C4-2B (cell line): ENCODE results near the gene GAST.
"Not testable (repeated sequence)": the region's sequence is repeated elsewhere in the genome, so short reads cannot be mapped to it uniquely, and the experiment has no call there.

ENCODE experiments used
- H3K27ac ChIP-seq: fragments of 450-650 bp; 2 replicates; pipeline ENCODE4 v1.5.1; 2017
- ZFX ChIP-seq: fragments of 450-650 bp; IDR thresholded peaks from 2 replicates; pipeline ENCODE4 v1.6.1; 2017
- TF ChIP-seq, protein P1 (sequence below): fragments of 450-650 bp; conservative IDR thresholded peaks from 2 replicates; pipeline ENCODE4 v1.5.1; 2017; ENCODE audit warnings: mild to moderate bottlenecking

The GAST gene

DNA sequence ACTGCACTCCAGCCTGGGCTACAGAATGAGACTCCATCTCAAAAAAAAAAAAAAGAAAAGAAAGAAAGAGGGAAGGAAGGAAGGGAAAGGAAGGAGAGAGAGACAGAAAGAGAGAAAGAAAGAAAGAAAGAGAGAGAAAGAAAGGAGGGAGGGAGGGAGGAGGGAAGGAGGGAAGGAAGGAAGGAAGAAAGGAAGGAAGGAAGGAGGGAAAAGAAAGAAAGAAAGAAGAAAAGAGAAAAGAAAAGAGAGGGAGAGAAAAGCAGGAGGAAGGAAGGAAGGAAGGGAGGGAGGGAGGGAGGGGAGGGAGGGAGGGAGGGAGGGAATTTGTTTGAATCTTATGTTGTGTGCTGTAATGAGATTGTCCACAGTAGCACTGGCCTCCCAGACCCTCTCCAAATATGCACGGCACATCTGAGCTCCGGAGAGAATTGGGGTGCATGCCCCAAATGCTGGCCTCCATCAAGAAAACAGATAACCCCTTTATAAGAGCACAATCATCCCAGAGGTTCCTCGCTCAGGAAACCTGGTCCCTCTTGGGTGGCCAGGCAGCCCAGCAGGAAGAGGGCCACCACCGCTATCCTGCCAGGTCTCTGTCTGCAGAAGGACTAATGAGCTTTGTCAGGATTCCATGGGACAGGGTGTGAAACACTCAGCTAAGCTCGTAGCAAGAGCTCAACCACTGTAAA is 32.2 kb upstream of the GAST start:
- H3K27ac ChIP-seq, result no peak overlapping the region
- TF ChIP-seq ZFX, result no peak
- TF ChIP-seq, protein P1, sequence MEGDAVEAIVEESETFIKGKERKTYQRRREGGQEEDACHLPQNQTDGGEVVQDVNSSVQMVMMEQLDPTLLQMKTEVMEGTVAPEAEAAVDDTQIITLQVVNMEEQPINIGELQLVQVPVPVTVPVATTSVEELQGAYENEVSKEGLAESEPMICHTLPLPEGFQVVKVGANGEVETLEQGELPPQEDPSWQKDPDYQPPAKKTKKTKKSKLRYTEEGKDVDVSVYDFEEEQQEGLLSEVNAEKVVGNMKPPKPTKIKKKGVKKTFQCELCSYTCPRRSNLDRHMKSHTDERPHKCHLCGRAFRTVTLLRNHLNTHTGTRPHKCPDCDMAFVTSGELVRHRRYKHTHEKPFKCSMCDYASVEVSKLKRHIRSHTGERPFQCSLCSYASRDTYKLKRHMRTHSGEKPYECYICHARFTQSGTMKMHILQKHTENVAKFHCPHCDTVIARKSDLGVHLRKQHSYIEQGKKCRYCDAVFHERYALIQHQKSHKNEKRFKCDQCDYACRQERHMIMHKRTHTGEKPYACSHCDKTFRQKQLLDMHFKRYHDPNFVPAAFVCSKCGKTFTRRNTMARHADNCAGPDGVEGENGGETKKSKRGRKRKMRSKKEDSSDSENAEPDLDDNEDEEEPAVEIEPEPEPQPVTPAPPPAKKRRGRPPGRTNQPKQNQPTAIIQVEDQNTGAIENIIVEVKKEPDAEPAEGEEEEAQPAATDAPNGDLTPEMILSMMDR, result no peak

DNA sequence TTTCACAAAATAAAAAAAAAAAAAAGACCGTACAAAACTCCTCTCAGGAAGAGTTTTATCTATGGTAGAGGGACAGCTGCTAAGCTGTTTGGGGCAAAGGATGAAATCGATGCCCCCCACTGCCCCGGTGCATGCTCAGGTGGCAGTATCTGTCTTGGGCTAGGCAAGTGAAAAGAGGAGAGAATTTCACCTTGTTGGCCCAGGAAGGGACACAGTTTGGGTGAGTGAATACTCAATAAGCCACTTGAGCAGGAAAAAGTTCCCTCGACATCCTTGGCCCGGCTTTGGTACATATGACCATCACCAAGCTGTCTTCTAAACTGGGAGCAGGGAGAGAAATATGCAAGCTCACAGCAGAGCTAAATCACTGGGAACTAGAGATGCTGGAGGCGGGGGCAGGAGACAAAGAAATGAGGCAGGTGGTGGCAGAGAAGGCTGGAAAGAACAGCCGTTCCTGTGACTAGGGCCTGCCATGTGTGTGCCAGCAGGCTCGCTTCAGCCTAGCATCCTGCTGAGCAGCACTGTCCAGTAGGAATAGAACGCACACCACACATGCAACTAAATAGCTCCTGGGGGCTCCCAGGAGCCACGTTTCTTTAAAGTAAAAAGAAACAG is 31.6 kb upstream of the GAST start:
- TF ChIP-seq, protein P1, result no peak
- TF ChIP-seq ZFX, result no peak
- no peak overlapping the region for H3K27ac ChIP-seq

DNA sequence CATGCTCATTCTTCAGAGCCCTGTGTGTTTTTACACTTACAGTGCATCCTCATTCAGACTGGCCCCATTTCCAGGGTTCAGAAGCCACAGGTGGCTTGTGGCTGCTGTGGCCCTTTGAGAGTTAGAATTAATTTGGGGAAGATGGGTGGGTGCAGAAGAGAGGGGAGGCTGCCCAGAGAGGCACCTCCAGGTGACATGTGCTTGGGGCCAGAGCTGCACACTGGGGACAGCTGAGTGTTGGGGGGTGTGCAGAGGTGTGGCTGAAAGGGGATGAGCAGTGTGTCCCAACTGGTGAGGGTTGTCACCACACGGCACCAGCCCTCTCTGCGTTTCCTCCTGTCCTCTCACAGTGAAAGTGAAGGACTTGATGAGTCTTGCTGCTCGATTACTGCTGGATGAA is 30.4 kb upstream of the GAST start:
- no peak for TF ChIP-seq ZFX
- TF ChIP-seq, protein P1, result no peak
- no peak overlapping the region for H3K27ac ChIP-seq

DNA sequence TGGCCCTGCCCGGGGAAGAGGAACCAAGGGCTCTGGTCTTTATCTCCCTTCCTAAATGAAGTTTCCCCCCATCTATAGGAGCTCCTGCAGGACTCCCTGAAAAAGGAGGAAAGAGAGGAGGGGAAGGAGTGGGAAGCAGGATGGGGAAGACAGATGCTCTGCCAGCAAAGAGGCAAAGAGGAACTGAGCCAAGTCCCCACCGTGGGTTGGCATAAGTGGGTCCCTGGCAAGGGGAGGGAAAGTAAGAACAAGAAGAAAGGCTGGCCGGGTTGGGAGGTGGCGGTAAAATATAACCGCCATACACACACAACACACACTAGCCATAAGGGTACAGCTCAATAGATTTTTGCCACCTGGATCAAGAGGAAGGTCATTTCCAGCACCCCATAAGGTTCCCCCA is 29.5 kb upstream of the GAST start:
- TF ChIP-seq, protein P1, result no peak
- TF ChIP-seq ZFX, result no peak
- no peak overlapping the region for H3K27ac ChIP-seq

DNA sequence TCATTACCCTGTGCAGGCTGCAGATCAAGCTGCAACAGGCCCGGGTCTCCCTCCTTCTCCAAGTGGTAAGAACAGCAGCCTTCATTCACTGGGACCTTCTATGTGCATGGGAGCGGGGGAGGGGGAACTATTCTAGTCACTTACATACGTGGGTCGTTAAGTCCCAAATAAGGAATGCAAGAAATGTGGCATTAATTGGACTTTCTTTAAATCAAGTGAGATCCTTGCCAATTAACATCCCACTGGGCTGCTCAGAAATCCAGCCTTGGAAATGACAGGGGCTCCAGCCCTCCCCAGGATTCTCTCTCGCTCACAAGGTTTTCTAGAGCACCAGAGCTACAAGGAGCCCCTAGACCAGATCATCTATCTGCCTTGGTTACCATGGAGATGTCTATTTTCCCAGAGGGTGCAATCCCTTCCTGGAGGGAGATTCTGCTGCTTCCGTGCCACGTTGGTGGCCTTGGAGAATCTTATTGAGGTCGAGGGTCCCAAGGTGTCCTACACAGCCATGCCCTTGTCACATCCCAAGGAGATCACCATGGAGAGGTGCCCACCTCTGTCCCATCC is 28.6 kb upstream of the GAST start:
- TF ChIP-seq ZFX, result no peak
- TF ChIP-seq, protein P1, result no peak
- no peak overlapping the region for H3K27ac ChIP-seq

DNA sequence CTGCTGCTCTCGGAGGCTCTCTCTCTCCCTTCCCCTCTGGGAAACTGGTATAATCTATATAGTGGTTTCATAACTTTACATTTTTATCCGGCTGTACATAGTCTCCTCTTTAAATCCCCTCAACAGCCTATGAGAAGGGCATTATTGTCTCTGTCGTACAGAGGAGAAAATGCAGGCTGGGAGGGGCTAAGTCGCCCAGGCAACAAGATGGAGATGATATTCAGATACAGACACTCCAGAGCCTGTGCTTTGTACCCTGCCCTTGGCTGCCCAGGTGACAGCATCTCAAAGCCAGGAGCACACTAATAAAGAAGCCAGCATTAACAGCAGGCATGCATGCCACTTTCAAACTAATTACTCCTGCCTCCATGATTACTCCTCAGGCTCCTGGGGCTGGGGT is 28.1 kb upstream of the GAST start:
- H3K27ac ChIP-seq, result no peak overlapping the region
- no peak for TF ChIP-seq ZFX

DNA sequence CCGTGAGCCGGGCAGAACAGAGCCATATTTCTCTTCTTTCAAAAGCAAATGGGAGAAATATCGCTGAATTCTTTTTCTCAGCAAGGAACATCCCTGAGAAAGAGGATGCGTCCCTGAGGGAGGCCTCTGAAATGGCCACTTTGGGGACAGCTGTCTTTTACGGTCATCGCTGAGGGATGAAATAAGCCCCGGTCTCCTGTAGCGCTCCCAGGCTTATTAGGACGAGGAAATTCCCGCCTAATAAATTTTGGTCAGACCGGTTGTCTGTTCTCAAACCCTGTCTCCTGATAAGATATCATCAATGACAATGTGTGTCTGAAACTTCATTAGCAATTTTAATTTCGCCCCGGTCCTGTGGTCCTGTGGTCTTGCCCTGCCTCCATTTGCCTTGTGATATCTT is 26.4 kb upstream of the GAST start:
- H3K27ac ChIP-seq, result not testable (repeated sequence)

DNA sequence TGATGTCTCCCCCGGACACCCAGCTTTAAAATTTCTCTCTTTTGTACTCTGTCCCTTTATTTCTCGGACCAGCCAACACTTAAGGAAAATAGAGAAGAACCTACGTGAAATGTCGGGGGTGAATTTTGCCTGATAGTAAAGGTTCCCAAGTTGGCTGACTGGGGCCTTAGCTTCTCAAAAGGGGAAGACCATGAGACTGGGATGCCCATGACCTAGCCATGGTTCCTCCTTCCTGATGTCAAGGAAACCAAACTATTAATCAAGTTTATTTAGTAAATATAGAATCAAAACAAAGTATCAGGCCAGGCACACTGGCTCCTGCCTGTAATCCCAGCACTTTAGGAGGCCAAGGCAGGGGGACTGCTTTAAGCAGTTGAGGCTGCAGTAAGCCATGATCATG is 25.9 kb upstream of the GAST start:
- no peak for TF ChIP-seq ZFX
- TF ChIP-seq, protein P1, result no peak
- H3K27ac ChIP-seq, result no peak overlapping the region
